GM12874 (cell line): ENCODE measurements around the gene SP140.

Experiments
- TF ChIP-seq, protein P1 (sequence below): IDR thresholded peaks from 2 replicates; pipeline ENCODE4 v1.5.1; 2011; ENCODE audit warnings: low read depth, mild to moderate bottlenecking, control low read depth, low read length, moderate library complexity; ENCODE audit not compliant: insufficient read depth

Gene SP140

DNA sequence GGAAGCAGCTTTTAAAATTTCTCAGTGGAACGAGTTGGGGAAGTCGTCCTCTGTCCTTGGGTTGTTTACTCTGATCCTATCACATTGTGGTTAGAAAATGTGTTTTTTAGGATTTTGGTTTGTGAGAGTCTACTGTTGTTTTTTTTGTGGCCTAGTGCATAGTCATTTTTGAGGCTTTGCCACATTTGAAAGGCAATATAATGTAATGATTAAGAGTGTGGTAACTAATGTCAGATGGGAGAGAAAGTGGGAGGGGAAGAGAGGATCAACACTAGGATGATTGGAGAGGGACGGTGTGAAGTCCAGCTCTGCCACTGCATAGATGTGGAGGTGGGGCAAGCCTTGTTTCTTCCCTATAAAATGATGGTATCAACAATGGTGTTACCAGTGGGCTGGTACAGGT is 109.9 kb downstream of the SP140 start:
- TF ChIP-seq, protein P1, sequence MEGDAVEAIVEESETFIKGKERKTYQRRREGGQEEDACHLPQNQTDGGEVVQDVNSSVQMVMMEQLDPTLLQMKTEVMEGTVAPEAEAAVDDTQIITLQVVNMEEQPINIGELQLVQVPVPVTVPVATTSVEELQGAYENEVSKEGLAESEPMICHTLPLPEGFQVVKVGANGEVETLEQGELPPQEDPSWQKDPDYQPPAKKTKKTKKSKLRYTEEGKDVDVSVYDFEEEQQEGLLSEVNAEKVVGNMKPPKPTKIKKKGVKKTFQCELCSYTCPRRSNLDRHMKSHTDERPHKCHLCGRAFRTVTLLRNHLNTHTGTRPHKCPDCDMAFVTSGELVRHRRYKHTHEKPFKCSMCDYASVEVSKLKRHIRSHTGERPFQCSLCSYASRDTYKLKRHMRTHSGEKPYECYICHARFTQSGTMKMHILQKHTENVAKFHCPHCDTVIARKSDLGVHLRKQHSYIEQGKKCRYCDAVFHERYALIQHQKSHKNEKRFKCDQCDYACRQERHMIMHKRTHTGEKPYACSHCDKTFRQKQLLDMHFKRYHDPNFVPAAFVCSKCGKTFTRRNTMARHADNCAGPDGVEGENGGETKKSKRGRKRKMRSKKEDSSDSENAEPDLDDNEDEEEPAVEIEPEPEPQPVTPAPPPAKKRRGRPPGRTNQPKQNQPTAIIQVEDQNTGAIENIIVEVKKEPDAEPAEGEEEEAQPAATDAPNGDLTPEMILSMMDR, result no peak

DNA sequence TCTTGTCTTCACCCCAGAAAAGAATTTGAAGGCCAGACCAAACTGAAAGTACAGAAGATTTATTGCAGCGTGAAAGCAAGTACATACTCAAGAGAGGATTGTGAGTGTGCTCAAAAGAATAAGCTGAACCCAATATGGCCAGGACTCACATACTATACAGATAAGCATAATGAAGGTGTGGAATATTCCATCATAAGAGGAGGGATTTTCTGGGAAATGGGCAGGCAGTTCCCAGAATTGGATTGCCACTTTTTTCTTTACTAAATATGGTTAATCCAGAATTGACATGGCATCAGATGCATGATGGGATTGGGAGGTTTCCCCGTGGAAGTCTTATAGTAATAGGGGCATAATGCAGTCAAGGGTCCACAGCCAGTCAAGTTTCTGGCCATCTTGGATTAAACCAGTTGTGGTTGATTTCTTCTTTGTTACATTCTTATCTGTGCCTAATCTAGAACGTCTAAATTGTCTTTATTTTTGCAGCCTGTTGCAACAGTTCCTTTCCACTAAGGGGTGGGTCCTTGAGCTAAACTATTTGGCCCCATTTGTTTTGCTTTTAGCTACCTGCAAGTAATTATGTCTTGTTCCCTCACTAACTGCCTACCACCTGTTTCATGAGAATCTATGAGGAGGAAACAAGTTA is 110.4 kb downstream of the SP140 start:
- TF ChIP-seq, protein P1, result no peak

DNA sequence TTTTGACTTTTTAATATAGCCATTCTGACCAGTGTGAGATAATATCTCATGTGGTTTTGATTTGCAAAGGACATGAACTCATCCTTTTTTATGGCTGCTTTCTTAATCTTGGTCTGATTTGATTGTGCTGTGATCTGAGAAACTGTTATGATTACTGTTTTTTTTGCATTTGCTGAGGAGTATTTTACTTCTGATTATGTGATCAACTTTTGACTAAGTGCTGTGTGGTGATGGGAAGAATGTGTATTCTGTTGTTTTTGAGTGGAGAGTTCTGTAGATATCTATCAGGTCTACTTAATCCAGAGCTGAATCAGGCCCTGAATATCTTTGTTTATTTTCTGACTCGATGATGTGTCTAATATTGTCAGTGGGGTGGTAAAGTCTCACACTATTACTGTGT is 118.2 kb downstream of the SP140 start:
- TF ChIP-seq, protein P1, result no peak

DNA sequence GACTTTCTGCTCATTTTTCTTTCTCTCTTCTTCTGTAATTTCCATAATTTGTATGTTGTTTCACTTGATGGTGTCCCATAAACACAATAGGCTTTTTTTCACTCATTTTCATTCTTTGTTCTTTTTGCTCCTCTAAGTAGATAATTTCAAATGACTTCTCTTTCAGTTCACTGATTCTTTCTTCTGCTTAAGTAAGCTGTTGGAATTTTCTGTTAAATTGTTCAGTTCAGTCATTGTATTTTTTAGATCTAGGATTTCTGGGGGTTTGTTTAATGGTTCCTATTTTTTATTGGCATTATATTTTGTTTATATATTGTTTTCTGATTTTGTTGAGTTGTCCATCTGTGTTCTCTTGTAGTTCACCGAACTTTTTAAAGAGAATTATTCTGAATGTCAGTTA is 120.9 kb downstream of the SP140 start:
- TF ChIP-seq, protein P1, result no peak

DNA sequence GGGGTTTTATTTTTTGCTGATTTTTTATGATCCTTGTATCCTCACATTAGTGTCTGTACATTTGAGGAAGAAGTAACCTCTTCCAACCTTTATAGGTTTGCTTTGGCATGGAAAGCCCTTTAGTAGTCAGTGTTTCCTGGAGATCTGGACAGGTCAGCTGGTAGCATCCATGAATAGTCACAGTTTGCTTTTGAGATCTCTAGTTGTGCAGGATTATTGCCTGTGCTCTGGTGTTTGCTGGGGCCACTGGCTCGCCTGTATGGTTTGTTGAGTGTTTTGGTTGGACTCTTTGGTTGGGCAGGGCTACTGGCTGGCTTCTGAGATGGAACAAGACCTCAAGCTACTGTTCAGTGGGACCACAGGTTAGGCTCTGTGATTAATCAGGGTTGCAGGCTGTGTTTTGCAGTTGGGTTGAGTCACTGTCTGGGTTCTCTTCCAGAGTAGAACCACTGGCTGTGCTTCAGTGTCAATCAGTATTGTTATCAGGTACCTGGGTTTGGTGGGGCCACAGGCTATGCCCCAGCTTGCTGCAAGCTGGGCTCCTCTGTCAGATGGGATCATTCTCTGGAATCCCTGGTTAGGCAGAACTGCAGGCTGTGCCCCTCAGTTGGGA is 121.5 kb downstream of the SP140 start:
- TF ChIP-seq, protein P1, result no peak

DNA sequence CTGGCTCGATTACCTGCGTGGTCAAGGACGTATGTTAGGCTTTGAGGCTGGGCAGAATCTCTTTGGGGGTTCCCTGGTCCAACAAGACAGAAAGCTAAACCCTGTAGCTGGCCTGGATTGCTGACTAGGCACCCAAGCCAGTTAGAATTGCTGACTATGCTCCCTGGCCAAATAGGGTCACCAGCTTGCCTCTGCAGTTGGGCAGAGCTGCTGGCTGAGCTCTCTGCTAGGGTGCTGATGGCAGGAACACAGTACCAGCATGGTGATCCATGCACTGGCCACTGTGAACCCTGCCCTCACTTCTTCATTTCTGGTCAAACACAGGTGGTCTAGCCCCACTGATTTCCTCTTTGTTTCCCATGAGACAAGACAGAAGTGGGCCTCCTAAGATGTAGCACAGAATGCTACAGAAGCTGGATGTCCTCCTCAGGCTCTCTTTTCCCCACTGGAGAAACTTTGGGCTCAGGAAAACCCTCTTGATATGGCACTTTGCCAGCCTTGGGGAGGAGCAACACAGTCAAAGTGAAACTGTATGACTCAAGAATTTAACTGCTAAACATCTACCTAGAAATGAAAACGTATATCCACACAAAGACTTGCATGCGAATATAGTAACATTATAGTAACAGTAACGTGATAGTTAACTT is 122.2 kb downstream of the SP140 start:
- TF ChIP-seq, protein P1, result no peak

DNA sequence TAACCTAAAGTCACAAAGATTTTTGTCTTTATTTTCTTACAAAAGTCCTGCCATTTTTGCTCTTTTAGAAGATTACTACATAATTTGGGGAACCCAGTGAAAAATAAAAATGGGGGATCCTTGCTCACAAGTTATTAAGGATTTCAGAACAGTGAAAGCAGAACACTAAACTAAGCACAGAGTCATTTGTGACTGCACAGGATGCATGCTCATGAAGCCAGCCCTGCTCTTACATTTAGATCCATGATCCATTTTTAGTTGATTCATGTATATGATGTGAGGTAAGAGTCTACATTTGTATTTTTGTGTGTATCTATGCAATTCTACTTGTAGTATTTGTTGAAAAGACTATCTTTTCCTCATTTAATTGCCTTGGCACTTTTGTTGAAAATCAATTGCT is 123.3 kb downstream of the SP140 start:
- TF ChIP-seq, protein P1, result no peak
